Astrocyte (in vitro differentiated cells and primary cell): Measurements from ENCODE around the gene HS3ST6. TPM values are rescaled to one million over a fixed set of nuclear protein-coding genes. Genes with fewer than 3 reads are reported as not detected.

Experiments used
- total RNA-seq: library from RNA; stranded (reverse); gene quantifications from 2 replicates; pipeline ENCODE4 v1.2.1, GENCODE V29; 2021

HS3ST6 gene
- total RNA-seq, 1 donor from 2014 or later, result not detected

Other genes starting within 250 kb of the HS3ST6 start
- 122 and 143 TPM in 2 replicates for gene JPT2, start 240.1 kb downstream of the HS3ST6 start, total RNA-seq
- gene MAPK8IP3, start 212.2 kb downstream of the HS3ST6 start, total RNA-seq, result 85.5 and 92.4 TPM in 2 replicates
- 36.3 and 42.7 TPM in 2 replicates for gene NME3, start 146.9 kb downstream of the HS3ST6 start, total RNA-seq
- gene EME2, start 145.6 kb downstream of the HS3ST6 start, total RNA-seq, result 21.4 and 23.3 TPM in 2 replicates
- 74.0 and 80.2 TPM in 2 replicates for gene MRPS34, start 145.3 kb downstream of the HS3ST6 start, total RNA-seq
- 21.8 and 23.3 TPM in 2 replicates for gene SPSB3, start 135.8 kb downstream of the HS3ST6 start, total RNA-seq
- gene NUBP2, start 135.5 kb downstream of the HS3ST6 start, total RNA-seq, result 41.4 and 45.2 TPM in 2 replicates
- not detected in 2 replicates for gene IGFALS, start 124.7 kb downstream of the HS3ST6 start, total RNA-seq
- 35.9 and 36.9 TPM in 2 replicates for gene HAGH, start 91.6 kb downstream of the HS3ST6 start, total RNA-seq
- 24.0 and 25.8 TPM in 2 replicates for gene FAHD1, start 91.2 kb downstream of the HS3ST6 start, total RNA-seq
- gene MEIOB, start 46.3 kb downstream of the HS3ST6 start, total RNA-seq, result 0.16 TPM in 1 of 2 replicates, not detected in the other
- 23.7 and 25.8 TPM in 2 replicates for gene MSRB1, start 24.8 kb upstream of the HS3ST6 start, total RNA-seq
- gene RPL3L, start 36.3 kb upstream of the HS3ST6 start, total RNA-seq, result not detected in 2 replicates
- 149 and 153 TPM in 2 replicates for gene NDUFB10, start 41.1 kb upstream of the HS3ST6 start, total RNA-seq
- 2,350 and 2,534 TPM in 2 replicates for gene RPS2, start 46.4 kb upstream of the HS3ST6 start, total RNA-seq
- gene RNF151, start 48.4 kb upstream of the HS3ST6 start, total RNA-seq, result not detected in 2 replicates
- gene TBL3, start 53.6 kb upstream of the HS3ST6 start, total RNA-seq, result 24.4 and 28.5 TPM in 2 replicates
- gene NOXO1, start 63.1 kb upstream of the HS3ST6 start, total RNA-seq, result 0.89 TPM in 1 of 2 replicates, not detected in the other
- gene GFER, start 65.8 kb upstream of the HS3ST6 start, total RNA-seq, result 30.4 and 32.1 TPM in 2 replicates
- gene SYNGR3, start 71.6 kb upstream of the HS3ST6 start, total RNA-seq, result 4.8 and 6.0 TPM in 2 replicates
- gene ZNF598, start 91.4 kb upstream of the HS3ST6 start, total RNA-seq, result 46.0 and 50.0 TPM in 2 replicates
- gene NPW, start 101.4 kb upstream of the HS3ST6 start, total RNA-seq, result 2.1 and 2.9 TPM in 2 replicates
- 92.5 and 106 TPM in 2 replicates for gene NHERF2, start 108.5 kb upstream of the HS3ST6 start, total RNA-seq
- 13.2 and 13.7 TPM in 2 replicates for gene NTHL1, start 129.4 kb upstream of the HS3ST6 start, total RNA-seq
- gene TSC2, start 129.6 kb upstream of the HS3ST6 start, total RNA-seq, result 89.5 and 94.6 TPM in 2 replicates
- 112 and 128 TPM in 2 replicates for gene PKD1, start 217.5 kb upstream of the HS3ST6 start, total RNA-seq
- 1.2 and 1.4 TPM in 2 replicates for gene RAB26, start 230.2 kb upstream of the HS3ST6 start, total RNA-seq
- gene TRAF7, start 237.4 kb upstream of the HS3ST6 start, total RNA-seq, result 92.1 and 93.1 TPM in 2 replicates